ENCODE measurements around the gene SLC4A5.
"Not testable (repeated sequence)": the region's sequence is repeated elsewhere in the genome, so short reads cannot be mapped to it uniquely, and the experiment has no call there.

Gene SLC4A5

GRCh38 chr2:74235041-74235440, 108.2 kb downstream of the SLC4A5 start:
- Histone ChIP-seq H3K36me3 (ENCODE audit: insufficient read depth, insufficient read length, low read length) (no peaks in the 10 kb centered on the region), H3K9me3 (ENCODE audit: insufficient read depth, low read length) (no peaks in the 10 kb centered on the region), H3K27me3 (ENCODE audit: insufficient read depth, insufficient read length) (no peaks in the 10 kb centered on the region), H3K4me1 (ENCODE audit: insufficient read depth, insufficient read length) (no peaks in the 10 kb centered on the region), H3K4me3 (ENCODE audit: insufficient read length, low read depth) (no peak overlapping the region), H3K9ac (ENCODE audit: insufficient read length, low read depth) (no peak overlapping the region)
- TF ChIP-seq ZNF274 (IDR thresholded peaks at IDR 0.05; ENCODE audit: low read depth, low read length) (no peak), YY1 (IDR thresholded peaks at IDR 0.05; ENCODE audit: insufficient read depth, insufficient read length) (no peak), SUZ12 (IDR thresholded peaks at IDR 0.05; ENCODE audit: extremely low read depth, insufficient read depth, insufficient read length) (no peak)
- no peak for DNase-seq (ENCODE audit: low read depth, low spot score)

GRCh38 chr2:74233648-74234047, 109.6 kb downstream of the SLC4A5 start:
- no peak overlapping the region for H3K9ac ChIP-seq (ENCODE audit: insufficient read length, low read depth)
- H3K9me3 ChIP-seq (ENCODE audit: insufficient read depth, low read length): no peaks in the 10 kb centered on the region
- no peaks in the 10 kb centered on the region for H3K36me3 ChIP-seq (ENCODE audit: insufficient read depth, insufficient read length, low read length)
- TF ChIP-seq SUZ12 (IDR thresholded peaks at IDR 0.05; ENCODE audit: extremely low read depth, insufficient read depth, insufficient read length): no peak
- no peak for TF ChIP-seq ZNF274 (IDR thresholded peaks at IDR 0.05; ENCODE audit: low read depth, low read length)
- TF ChIP-seq YY1 (IDR thresholded peaks at IDR 0.05; ENCODE audit: insufficient read depth, insufficient read length): no peak
- H3K4me1 ChIP-seq (ENCODE audit: insufficient read depth, insufficient read length): peaks cover 2% of the 10 kb centered on the region
- DNase-seq (ENCODE audit: low read depth, low spot score): no peak
- no peaks in the 10 kb centered on the region for H3K27me3 ChIP-seq (ENCODE audit: insufficient read depth, insufficient read length)
- H3K4me3 ChIP-seq (ENCODE audit: insufficient read length, low read depth): no peak overlapping the region

DNA sequence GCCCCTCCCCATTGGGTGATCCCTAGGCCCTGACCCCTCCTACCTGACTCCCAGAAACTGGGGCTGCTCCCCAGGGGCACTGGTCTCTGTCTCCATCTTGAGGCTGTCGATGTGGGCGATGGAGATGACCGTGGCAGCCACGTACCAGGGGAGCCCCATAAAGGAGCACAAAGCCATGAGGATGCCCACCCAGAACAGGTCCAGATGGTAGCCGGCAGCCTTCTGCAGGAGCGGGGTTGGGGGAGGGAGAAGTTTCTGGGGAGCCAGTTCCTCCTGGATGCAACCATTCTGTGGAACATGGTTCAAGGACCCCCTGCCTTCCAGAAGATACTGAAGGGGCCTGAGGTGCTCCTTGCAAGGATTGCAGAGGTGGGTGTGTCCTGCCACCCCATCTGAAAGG, 110.8 kb downstream of the SLC4A5 start:
- no peak overlapping the region for H3K9ac ChIP-seq (ENCODE audit: insufficient read length, low read depth)
- no peak for DNase-seq (ENCODE audit: low read depth, low spot score)
- no peaks in the 10 kb centered on the region for H3K9me3 ChIP-seq (ENCODE audit: insufficient read depth, low read length)
- peaks cover 3% of the 10 kb centered on the region for H3K4me1 ChIP-seq (ENCODE audit: insufficient read depth, insufficient read length)
- no peaks in the 10 kb centered on the region for H3K36me3 ChIP-seq (ENCODE audit: insufficient read depth, insufficient read length, low read length)
- H3K4me3 ChIP-seq (ENCODE audit: insufficient read length, low read depth): no peak overlapping the region
- H3K27me3 ChIP-seq (ENCODE audit: insufficient read depth, insufficient read length): no peaks in the 10 kb centered on the region
- TF ChIP-seq ZNF274 (IDR thresholded peaks at IDR 0.05; ENCODE audit: low read depth, low read length) (no peak), YY1 (IDR thresholded peaks at IDR 0.05; ENCODE audit: insufficient read depth, insufficient read length) (no peak)

- DNase-seq (ENCODE audit: low read depth, low spot score); H3K27me3 ChIP-seq (ENCODE audit: insufficient read depth, insufficient read length); H3K4me3 ChIP-seq (ENCODE audit: insufficient read length, low read depth); H3K9ac ChIP-seq (ENCODE audit: insufficient read length, low read depth); H3K4me1 ChIP-seq (ENCODE audit: insufficient read depth, insufficient read length); H3K9me3 ChIP-seq (ENCODE audit: insufficient read depth, low read length); H3K36me3 ChIP-seq (ENCODE audit: insufficient read depth, insufficient read length, low read length): not testable (repeated sequence)
These were observed 113.4 kb downstream of the SLC4A5 start for GRCh38 chr2:74229865-74230264.

DNA sequence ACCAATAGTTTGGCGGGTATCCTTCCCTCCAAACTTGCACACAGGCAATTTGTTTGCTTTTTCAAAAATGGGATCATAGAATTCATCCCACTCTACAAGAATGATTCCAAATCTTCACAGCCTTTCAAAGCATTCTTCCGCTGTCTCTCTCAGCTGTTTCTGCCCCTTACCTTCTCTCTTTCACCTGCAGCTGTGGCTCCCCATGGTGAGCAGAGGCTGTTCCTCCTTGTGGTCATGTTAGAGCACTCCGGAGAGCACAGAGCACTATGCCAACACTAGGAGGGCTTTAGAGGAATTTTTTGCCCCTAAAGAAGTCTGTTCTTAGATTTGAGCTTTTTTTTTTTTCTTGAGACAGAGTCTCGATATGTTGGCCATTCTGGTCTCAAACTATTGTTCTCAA, 114.4 kb downstream of the SLC4A5 start:
- Histone ChIP-seq H3K9ac (ENCODE audit: insufficient read length, low read depth) (no peak overlapping the region), H3K27me3 (ENCODE audit: insufficient read depth, insufficient read length) (no peaks in the 10 kb centered on the region), H3K36me3 (ENCODE audit: insufficient read depth, insufficient read length, low read length) (no peaks in the 10 kb centered on the region), H3K4me3 (ENCODE audit: insufficient read length, low read depth) (no peak overlapping the region), H3K4me1 (ENCODE audit: insufficient read depth, insufficient read length) (peaks cover 3% of the 10 kb centered on the region), H3K9me3 (ENCODE audit: insufficient read depth, low read length) (no peaks in the 10 kb centered on the region)
- no peak for DNase-seq (ENCODE audit: low read depth, low spot score)
- TF ChIP-seq SUZ12 (IDR thresholded peaks at IDR 0.05; ENCODE audit: extremely low read depth, insufficient read depth, insufficient read length): no peak
- TF ChIP-seq YY1 (IDR thresholded peaks at IDR 0.05; ENCODE audit: insufficient read depth, insufficient read length): no peak
- TF ChIP-seq ZNF274 (IDR thresholded peaks at IDR 0.05; ENCODE audit: low read depth, low read length): no peak

DNA sequence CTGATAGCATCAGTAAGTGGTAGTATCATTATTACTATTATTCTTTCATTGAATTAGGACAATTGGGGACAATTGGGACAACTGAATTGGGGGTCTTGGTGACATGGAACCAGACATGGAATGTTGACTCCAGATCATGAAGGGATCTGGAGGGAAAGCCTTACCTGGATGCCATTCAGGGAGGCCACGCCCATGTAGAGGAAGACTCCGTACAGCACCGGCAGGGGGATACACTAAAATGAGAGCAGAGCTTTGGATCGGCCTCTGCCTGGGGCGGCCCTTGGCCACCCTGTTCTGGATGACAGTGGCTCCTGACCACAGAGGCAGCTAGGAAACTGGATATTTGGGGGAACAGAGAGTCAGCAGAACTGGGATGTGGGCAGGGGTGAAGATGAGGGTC, 115.6 kb downstream of the SLC4A5 start:
- H3K4me1 ChIP-seq (ENCODE audit: insufficient read depth, insufficient read length): peaks cover 3% of the 10 kb centered on the region
- no peak overlapping the region for H3K4me3 ChIP-seq (ENCODE audit: insufficient read length, low read depth)
- TF ChIP-seq YY1 (IDR thresholded peaks at IDR 0.05; ENCODE audit: insufficient read depth, insufficient read length) (no peak), SUZ12 (IDR thresholded peaks at IDR 0.05; ENCODE audit: extremely low read depth, insufficient read depth, insufficient read length) (no peak), ZNF274 (IDR thresholded peaks at IDR 0.05; ENCODE audit: low read depth, low read length) (no peak)
- no peaks in the 10 kb centered on the region for H3K27me3 ChIP-seq (ENCODE audit: insufficient read depth, insufficient read length)
- no peaks in the 10 kb centered on the region for H3K9me3 ChIP-seq (ENCODE audit: insufficient read depth, low read length)
- no peaks in the 10 kb centered on the region for H3K36me3 ChIP-seq (ENCODE audit: insufficient read depth, insufficient read length, low read length)
- no peak for DNase-seq (ENCODE audit: low read depth, low spot score)
- H3K9ac ChIP-seq (ENCODE audit: insufficient read length, low read depth): no peak overlapping the region

DNA sequence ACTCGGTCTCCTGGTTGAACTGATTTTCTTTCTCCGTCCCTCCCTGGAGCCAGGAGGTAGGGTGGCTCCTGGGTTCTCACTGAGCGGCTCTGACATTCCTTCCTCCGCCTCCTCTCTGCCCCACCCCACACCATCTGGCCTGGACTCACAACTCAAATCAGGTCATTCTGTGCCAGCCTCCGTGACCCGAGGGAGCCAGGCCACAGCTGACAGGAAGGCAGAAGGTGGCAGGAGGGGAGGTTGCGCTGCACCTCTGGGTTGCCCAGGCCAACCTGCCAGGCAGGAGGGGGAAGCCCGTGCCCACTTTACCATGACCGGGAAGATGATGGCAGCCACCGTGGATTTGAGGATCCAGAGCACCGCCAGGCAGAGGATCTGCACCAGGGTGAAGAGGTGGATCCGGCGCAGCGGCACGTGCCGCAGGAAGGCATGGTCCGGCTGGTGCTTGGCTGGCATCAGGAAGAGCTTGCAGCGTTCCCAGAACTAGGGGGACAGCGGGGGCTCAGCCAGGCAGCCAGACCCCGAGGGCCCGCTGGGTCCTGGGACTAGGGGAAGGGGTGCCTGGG, 116.5 kb downstream of the SLC4A5 start:
- Histone ChIP-seq H3K27me3 (ENCODE audit: insufficient read depth, insufficient read length) (no peaks in the 10 kb centered on the region), H3K4me3 (ENCODE audit: insufficient read length, low read depth) (no peak overlapping the region), H3K4me1 (ENCODE audit: insufficient read depth, insufficient read length) (peaks cover 3% of the 10 kb centered on the region), H3K36me3 (ENCODE audit: insufficient read depth, insufficient read length, low read length) (peaks cover 2% of the 10 kb centered on the region), H3K9ac (ENCODE audit: insufficient read length, low read depth) (no peak overlapping the region), H3K9me3 (ENCODE audit: insufficient read depth, low read length) (no peaks in the 10 kb centered on the region)
- TF ChIP-seq YY1 (IDR thresholded peaks at IDR 0.05; ENCODE audit: insufficient read depth, insufficient read length) (no peak), ZNF274 (IDR thresholded peaks at IDR 0.05; ENCODE audit: low read depth, low read length) (no peak), SUZ12 (IDR thresholded peaks at IDR 0.05; ENCODE audit: extremely low read depth, insufficient read depth, insufficient read length) (no peak)
- DNase-seq (ENCODE audit: low read depth, low spot score): no peak

Measured in NT2/D1 (cell line).